Testis (tissue), 2 donors: ENCODE results near the gene CGNL1.

ENCODE experiments used
- POLR2A ChIP-seq: fragments of 450-650 bp; IDR thresholded peaks from one replicate; pipeline ENCODE4 v1.6.1; 2017; ENCODE audit warnings: antibody characterized with exemption, mild to moderate bottlenecking, moderate library complexity
- TF ChIP-seq, protein P1 (sequence below), 3 experiments: fragments of 450-650 bp in 2 of 3; fragments of 200-600 bp in 1 of 3; sonication (generic) in 1 of 3; IDR thresholded peaks; one replicate each; pipeline ENCODE4 v1.5.1; 2016 to 2019; ENCODE audit warnings: antibody characterized with exemption in 3 of 3, mild to moderate bottlenecking in 2 of 3, moderate library complexity in 1 of 3

DNA sequence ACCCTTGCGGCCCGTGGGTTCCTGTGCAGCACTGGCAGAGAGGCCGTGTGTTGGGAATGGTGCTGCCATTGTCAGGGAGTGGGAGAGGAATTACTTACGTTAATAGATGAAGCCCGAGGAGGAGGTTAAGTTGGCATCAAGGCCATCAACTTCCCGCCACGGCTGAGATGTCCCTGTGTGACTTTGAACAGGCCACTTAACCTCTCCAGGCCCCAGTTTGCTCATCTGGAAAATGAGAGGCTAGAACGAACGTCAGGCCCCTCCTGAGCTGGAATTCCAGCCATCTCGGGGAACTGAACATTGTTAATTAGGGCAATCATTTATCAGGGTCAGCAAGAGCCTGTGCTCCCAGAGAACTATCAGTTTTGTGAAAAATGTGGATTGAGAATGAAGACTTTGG, 124.0 kb downstream of the CGNL1 start:
- TF ChIP-seq, protein P1, sequence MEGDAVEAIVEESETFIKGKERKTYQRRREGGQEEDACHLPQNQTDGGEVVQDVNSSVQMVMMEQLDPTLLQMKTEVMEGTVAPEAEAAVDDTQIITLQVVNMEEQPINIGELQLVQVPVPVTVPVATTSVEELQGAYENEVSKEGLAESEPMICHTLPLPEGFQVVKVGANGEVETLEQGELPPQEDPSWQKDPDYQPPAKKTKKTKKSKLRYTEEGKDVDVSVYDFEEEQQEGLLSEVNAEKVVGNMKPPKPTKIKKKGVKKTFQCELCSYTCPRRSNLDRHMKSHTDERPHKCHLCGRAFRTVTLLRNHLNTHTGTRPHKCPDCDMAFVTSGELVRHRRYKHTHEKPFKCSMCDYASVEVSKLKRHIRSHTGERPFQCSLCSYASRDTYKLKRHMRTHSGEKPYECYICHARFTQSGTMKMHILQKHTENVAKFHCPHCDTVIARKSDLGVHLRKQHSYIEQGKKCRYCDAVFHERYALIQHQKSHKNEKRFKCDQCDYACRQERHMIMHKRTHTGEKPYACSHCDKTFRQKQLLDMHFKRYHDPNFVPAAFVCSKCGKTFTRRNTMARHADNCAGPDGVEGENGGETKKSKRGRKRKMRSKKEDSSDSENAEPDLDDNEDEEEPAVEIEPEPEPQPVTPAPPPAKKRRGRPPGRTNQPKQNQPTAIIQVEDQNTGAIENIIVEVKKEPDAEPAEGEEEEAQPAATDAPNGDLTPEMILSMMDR (IDR thresholded peaks at IDR 0.05) = no peak
- no peak for TF ChIP-seq POLR2A
